CD1c-positive myeloid dendritic cell (primary cell): ENCODE measurements around the gene PPP1R27.

Experiments used
- DNase-seq: peaks from one replicate; pipeline ENCODE4 v3.0.0-alpha.2; 2016; ENCODE audit errors: extremely low spot score

Gene PPP1R27

DNA sequence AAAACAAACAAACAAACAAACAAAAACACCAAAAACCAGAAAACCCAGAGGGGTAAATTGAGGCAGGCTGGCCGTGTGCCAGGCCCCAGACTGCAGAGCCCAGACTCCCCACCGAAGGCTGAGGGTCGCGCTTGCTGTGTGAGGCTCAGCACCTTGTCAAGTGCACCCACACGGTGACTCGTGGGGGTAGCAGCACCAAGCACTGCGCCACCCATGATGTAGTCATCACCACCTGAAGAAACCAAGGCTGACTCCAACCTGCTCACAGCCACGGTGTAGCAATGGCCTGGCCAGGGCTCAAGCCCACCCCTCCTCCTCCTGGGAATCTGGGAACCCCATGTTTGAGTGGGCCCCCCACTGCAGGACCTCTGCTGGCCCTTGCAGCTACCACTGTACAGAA, 13.7 kb downstream of the PPP1R27 start:
- DNase-seq = no peak

- DNase-seq = no peak
These were observed 15.1 kb downstream of the PPP1R27 start for GRCh38 chr17:81819708-81820107.

DNA sequence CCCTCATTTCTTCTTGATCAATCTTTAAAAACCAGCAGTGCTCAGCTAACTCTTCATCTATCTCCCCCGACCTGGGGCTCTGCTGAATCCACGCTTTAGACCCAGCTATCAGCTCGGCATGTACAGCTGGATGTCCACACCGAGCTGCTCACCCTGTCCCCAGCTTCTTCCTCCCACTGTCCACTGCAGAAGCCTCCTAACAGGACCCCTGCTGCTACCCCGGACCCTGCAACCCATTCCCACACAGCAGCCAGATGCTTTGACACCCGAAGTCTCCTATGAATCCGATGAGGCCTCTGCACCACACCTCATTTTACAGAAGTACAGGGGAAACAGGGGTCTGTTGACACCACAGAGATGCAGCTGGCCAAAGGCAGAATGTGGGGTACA, 17.1 kb downstream of the PPP1R27 start:
- DNase-seq = no peak

DNA sequence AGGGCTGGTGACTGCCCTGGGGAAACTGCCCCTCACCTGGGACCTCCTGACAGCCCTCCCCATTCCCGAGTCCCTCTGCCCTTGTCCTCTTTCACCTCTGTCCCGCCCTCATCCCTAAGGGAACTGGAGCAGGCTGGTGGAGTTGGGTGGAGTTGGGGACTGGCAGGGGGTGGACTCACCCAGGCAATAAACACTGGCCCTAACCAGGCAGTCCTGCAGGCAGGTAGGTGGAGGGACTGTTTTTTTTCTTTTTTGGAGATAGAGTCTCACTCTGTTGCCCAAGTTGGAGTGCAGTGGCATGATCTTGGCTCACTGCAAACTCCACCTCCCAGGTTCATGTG, 19.2 kb downstream of the PPP1R27 start:
- DNase-seq = no peak

GRCh38 chr17:81814748-81815645, 19.9 kb downstream of the PPP1R27 start:
- no peak for DNase-seq

GRCh38 chr17:81813861-81814683, 20.8 kb downstream of the PPP1R27 start:
- no peak for DNase-seq

- DNase-seq = no peak
These were observed 21.5 kb downstream of the PPP1R27 start for GRCh38 chr17:81813371-81813684.

DNA sequence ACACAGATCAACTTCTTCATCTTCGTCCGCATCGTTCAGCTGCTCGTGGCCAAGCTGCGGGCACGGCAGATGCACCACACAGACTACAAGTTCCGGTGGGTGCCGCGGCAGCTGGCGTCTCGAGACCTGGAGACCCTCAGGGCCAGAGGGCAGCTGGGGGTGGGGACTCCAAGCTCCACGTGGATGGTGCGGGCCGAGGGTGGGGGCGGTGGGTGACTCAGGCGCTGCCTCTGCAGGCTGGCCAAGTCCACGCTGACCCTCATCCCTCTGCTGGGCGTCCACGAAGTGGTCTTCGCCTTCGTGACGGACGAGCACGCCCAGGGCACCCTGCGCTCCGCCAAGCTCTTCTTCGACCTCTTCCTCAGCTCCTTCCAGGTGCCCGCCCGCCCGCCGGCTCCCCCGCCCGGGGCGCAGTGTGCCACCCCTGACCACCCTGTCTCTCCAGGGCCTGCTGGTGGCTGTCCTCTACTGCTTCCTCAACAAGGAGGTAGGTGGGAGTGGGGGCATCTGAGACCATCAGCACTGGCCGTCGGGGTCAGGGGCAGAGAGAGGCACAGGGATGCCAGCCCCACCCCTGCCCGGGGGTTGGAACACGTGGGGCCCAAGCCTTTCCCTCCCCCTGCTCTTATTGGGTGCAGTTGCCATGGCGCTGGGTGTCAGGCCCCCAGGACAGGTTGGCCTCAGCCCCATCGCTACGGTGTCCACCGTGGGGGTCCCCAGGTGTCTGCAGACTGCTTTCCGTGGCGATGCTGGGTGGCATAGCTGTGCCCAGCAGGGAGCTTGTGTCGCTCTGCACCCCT, 22.1 kb downstream of the PPP1R27 start:
- no peak for DNase-seq

GRCh38 chr17:81811705-81812570, 22.9 kb downstream of the PPP1R27 start:
- no peak for DNase-seq

DNA sequence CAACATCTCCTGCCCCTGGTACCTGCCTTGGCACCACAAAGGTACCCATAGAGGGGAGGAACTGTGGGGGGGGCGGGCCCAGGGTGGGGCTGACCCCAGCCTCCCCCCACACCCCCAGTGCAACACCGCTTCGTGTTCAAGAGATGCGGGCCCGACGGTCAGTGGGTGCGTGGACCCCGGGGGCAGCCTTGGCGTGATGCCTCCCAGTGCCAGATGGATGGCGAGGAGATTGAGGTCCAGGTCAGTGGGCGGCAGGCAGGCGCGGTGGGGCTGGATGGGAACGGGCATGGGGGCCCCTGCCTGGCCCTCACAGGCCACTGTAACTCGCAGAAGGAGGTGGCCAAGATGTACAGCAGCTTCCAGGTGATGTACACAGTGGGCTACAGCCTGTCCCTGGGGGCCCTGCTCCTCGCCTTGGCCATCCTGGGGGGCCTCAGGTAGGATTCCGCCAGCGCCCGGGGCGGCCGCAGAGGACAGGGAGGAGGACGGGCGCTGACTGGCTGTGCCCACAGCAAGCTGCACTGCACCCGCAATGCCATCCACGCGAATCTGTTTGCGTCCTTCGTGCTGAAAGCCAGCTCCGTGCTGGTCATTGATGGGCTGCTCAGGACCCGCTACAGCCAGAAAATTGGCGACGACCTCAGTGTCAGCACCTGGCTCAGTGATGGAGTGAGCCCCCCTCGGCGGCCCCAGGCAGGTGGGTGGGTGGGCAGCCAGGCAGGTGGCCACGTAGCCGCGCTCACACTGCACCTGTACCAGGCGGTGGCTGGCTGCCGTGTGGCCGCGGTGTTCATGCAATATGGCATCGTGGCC, 23.8 kb downstream of the PPP1R27 start:
- no peak for DNase-seq

DNA sequence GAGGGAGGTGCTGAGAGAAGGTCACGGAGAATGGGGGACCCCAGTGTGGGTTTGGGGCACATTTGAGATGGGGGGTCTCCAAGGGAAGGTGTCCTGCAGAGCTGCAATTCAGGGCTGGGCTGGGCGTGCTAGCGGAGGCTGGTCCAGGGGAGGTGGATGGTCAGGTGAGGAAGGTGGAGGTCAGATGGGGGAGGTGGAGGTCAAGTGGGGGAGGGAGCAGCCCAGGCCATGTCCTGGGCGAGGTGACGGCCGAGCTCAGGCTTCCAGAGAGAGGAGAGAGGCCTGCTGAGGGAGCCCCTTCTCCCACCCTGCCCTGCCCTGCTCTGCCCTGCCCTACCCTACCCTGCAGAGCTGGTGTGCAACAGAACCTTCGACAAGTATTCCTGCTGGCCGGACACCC, 24.4 kb downstream of the PPP1R27 start:
- no peak for DNase-seq

- DNase-seq = no peak
These were observed 25.3 kb downstream of the PPP1R27 start for GRCh38 chr17:81809556-81809998.

DNA sequence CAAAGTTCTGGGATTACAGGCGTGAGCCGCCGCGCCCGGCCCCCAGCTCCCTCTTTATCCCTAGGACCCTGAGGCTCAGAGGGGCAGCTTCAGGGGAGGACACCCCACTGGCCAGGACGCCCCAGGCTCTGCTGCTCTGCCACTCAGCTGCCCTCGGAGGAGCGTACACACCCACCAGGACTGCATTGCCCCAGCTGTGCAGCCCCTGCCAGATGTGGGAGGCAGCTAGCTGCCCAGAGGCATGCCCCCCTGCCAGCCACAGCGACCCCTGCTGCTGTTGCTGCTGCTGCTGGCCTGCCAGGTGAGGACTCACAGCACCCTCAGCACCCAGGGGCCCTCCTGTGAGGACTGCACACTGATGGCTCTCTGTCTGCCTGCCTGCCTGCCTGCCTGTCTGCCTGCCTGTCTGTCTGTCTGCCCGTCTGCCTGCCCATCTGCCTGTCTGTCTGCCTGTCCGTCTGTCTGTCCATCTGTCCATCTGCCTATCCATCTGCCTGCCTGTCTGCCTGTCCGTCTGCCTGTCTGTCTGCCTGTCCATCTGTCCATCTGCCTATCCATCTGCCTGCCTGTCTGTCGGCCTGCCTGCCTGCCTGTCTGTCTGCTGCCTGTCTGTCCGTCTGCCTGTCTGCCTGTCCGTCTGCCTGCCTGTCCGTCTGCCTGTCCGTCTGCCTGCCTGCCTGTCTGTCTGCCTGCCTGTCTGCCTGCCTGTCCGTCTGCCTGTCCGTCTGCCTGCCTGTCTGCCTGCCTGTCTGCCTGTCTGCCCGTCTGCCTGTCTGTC, 25.9 kb downstream of the PPP1R27 start:
- no peak for DNase-seq

- no peak for DNase-seq
These were observed 27.0 kb downstream of the PPP1R27 start for GRCh38 chr17:81807839-81808238.

DNA sequence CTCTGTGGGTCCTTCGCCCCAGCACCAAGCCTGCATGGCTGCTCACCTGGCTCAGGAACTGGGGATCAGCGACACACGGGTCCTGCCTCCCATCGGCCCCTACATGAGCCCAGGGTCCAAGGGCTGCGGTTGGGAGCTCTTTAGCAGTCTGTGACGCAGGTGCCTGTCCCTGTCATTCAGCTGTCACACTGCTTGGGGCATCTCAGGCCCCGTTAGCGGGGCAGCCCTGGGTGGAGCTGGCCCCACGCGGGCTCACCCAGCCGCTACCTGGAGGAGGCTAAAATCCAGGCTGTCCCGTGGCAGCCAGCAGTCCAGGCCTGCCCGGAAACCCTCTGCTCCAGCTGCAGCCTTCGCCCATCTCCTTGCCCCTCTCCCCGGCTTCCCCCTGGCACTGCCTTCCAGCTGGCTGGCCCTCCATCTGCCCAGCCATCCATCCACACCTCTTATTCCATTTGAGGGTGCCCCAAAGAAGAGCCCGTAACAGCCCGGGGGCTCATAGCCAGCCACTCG, 27.6 kb downstream of the PPP1R27 start:
- DNase-seq = no peak

- no peak for DNase-seq
These were observed 28.2 kb downstream of the PPP1R27 start for GRCh38 chr17:81806461-81807209.

- no peak for DNase-seq
These were observed 29.0 kb downstream of the PPP1R27 start for GRCh38 chr17:81805707-81806460.
